HG02798 (cell line): ENCODE measurements around the gene CDHR2.
"Not testable (repeated sequence)": the region's sequence is repeated elsewhere in the genome, so short reads cannot be mapped to it uniquely, and the experiment has no call there.

Experiments used
- ATAC-seq: cut with Tn5 transposase; IDR thresholded peaks from one replicate; pipeline ENCODE4 v1.9.1; 2021; ENCODE audit warnings: mild to moderate bottlenecking; ENCODE audit not compliant: unreplicated experiment, poor library complexity

Gene CDHR2

DNA sequence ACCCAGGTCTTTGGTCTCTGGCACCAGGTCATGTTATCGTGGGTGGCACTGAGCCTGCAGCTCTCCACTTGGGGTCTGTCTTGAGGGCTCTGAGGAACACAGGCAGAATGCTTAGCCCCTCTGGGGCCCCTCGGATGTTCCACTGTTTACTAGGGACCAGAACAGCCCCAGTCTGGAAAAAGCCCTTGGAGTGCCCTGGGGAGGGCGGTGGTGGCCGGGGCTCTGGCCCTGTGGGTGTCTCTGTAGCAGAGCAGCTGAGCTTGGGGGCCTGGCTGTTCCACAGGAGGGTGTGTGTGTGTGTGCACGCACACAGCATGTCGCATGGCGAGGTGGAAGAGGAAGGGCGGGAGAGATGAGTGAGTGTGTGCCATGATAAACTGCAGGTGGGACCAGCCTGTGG lies 45.4 kb downstream of the CDHR2 start:
- no peak for ATAC-seq

DNA sequence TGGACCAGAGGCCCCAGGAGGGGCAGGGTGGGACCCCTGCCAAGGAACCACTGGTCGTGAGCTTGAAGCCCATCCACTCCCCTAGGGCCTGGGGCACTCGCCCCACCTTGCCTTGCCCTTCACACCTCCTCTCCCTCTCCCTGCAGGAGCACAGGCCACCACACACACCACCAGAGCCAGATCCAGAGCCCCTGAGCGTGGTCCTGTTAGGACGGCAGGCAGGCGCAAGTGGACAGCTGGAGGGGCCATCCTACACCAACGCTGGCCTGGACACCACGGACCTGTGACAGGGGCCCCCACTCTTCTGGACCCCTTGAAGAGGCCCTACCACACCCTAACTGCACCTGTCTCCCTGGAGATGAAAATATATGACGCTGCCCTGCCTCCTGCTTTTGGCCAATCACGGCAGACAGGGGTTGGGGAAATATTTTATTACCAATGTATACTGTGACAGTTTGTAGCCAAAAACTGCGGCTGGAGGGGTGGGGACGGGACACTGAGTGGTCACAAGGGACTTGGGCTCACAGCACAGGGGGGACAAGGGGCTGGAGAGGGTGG lies 46.3 kb downstream of the CDHR2 start:
- ATAC-seq = no peak

DNA sequence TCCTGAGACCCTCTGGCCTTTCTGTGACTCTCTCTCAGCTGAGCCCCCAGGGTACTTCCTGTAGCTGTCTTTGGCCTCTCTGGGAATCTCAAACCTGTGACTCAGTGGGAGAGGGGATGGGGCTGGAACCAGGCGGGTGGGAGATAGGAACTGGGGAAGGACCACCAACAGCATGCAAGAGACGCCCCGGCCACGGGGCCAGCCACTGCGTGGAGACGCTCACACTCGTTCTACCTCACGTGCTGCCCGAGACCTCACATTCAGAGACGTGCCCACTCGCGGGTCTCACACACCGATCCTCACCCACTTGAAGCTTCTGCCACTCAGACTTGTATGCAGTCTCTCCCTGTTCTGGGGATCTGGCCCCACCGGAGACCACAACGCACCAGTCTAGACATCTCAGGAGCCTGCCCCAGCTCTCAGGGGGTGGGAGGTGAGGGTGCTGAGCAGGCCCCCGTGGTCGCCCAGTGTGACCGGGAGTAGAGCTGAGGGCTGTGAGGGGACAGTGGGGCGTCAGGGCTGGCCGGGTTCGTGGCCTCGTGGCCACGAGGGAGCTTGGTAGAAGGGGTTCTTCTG lies 47.0 kb downstream of the CDHR2 start:
- ATAC-seq = no peak

DNA sequence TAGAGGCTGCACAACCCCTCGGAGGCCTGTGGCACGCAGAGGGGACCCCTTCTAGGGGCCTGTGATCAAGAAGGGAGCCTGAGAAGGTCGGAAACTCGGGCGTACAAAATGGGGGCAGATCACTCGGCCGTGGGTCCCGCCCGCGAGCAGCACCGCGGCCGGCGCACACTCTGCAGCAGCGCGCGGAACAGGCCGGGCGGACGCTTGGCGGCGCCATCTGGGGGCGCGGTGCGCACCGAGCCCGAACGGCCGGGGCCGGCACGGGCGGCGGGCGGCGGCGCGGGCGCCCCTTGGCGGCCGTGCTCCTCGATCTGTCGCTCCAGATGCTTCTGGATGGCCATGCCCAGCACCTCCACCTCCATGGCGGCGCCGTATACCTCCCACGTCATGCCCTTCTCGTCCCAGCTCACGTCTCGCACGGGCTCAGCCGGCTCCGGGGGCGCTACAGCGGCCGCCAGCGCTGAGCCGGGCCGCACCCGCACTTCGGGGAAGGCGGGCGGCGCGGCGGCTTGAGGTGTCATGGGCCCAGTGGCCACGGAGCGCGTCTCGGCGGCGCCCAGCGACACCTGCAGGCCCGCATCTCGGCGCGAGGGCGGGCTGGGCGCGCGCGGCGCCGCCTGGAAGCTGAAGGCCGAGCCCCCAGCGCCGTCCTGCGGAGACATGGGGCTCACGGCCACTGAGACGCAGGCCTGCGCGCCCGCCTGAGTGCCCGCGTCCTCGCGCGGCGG lies 47.7 kb downstream of the CDHR2 start:
- peak; percentile 58 for ATAC-seq

DNA sequence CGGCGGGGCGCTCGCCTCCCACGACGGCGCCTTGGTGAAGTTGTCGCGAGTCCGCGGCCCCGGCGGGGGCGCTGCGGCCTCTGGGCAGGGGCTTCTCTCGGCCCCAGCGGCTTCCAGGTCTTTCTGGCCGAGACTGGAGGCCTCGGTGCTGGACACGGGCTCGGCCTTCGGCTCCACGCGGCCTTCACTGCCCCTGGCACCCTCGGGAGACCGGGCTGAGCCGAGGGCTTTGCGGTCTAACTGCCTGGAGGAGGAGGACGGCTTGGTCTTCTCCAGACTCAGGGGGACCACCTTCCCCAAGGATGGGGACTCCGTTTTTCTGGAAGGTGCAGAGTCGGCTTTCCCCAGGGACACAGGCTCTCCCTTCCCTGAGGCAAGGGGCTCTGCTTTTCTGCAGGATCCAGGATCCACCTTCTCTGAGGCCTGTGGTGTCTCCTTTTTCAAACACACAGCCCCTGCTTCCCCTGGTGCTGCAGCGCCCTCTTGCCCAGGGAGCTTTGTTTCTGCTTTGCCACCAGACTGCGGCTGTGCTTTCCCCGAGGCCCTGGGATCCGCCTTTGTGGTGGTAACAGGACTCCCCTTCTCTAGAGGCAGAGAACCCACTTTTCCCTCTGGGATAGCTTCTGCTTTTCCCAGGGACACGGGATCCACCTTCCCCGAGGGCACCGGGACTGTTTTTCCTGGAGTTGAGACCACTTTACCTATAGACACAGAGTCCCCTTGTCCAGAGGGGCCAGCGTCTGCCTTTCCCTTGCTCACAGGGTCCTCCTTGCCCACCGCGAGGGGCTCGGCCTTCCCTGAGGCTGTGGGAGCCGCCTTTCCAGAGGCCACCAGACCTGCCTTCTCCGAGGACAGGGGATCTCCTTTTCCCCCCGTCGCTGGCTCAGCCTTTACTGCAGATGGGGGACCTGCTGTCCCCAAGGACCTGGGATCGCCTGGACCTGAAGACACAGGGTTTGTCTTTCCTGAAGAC lies 48.6 kb downstream of the CDHR2 start:
- ATAC-seq = no peak

DNA sequence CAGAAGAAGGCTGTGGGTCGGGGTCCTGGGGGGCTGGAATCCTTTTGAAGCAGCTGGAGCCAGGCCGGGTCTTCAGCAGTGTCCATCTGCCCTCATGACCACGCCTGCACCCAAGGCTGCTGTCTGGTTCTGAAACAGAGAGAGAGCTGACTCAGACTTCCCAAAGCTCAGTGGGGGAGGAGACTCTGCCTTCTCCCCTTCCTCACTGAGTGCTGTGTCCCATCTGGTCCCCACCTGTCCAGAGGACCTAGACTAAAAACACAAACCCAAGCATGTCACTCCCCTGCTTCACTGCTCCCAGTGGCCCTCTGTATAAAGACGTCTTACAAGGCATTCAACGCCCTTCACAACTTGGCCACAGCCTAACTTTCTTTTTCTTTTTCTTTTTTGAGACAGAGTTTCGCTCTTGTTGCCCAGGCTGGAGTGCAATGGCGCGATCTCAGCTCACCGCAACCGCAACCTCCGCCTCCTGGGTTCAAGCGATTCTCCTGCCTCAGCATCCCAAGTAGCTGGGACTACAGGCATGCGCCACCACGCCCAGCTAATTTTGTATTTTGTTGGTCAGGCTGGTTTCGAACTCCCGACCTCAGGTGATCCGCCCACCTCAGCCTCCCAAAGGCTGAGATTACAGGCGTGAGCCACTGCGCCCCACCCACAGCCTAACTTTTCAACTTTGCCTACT lies 50.7 kb downstream of the CDHR2 start:
- ATAC-seq = not testable (repeated sequence)

DNA sequence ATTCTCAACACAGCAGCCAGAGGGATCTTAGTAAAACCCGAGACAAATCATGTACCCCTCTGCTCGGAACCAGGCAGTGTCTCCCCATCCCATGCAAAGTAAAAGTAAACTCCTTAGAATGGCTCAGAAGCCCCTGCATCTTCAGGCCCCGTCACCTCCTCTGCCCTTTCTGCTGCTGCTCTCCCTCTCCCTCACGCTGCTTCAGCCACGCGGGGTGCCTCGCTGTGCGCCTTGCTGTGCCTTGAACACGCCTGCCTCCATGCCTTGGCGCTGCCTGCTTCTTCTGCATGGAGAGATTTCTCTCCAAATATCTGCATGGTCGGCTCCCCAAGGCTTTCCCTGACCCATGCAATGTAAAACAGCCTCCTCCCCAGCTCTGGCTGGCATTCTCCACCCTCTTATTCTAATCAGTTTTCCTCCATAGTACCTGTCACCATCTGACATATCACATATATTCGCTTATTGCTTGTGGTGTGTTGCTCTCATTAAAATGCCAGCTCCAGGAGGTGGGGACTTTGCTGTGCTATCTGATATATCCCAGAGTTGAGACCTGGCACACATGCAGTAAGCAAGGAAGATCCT lies 52.9 kb downstream of the CDHR2 start:
- ATAC-seq = no peak

DNA sequence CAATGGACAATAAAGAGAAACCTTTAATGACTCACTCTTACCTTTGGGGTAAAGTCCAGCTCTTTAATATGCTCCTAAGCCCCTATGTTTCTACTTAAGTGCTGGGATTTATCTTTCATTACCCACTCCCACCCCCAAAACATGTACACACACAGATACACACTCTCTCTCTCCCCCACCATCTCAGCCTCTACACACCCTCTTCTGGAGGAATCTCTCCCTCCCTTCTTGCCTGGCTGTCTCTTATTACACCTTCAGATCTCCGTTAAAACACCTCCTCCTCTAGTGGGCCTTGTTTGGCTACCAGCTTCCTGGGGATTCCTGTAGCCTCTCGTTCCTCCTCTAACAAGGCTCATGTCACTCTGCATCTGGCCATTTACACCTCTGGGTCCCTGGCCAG lies 53.9 kb downstream of the CDHR2 start:
- ATAC-seq = no peak

DNA sequence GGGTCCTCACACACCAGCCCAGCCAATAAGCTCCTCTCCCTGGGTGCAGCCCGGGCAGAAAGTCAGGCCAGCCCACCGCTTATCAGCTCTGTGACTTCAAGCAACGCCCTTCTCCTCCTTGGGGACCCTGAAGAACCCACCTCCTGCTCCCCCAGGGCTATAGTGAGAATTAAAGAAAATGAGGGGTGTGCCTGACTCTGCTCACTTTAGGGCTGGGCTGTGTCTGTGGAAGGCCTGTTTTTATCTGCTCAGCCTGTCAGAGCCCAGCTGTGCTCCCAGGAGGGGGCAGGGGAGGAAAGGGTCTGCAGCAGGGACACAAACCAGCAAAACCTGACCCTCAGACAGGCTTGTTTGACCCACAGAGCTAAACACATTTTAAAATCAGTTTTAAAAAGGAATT lies 56.9 kb downstream of the CDHR2 start:
- ATAC-seq = no peak

DNA sequence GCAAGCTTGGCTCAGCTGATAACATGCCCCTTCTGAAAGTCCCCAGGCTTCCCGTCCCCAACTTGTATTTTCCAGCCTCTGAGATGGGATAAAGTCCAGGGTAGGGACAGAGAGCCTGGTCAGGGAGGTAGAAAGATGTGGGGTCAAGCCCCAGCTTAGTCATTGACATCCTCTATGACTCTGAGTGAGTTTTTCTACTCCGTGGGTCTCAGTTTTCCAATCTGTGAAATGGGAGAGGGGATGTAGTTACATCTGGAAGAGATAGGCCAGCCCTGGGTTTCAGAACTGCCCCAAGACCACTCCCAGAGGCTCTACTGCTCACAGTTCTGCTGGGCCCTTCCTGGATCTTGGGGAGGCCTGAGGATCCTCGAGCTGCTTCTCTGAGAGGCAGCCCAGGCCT lies 57.7 kb downstream of the CDHR2 start:
- no peak for ATAC-seq

DNA sequence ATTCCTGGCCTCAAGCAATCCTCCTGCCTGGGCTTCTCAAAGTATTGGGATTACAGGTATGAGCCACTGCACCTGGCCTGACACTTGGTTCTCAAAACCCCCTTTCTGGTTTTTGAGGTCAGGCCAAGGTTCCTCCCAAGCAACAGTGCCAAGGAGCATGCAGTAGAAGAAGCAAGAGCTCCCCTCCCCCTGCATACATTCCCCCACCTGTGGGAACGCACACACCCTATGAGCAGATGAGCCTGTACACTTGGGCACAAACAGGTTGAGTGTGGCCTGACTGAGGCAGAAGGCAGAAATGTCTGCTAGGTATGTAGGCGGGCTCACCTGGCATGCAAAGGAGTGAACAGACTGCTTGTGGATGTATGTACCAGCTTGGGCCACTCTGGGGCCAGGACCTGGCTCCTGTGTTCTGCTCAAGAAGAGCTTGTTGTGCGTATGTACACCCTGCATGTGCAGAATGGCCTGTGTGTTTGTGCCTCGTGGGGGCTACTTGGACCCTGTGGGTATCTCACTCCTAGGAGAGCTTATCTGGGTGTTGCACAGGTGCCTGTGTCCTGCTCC lies 59.1 kb downstream of the CDHR2 start:
- no peak for ATAC-seq

DNA sequence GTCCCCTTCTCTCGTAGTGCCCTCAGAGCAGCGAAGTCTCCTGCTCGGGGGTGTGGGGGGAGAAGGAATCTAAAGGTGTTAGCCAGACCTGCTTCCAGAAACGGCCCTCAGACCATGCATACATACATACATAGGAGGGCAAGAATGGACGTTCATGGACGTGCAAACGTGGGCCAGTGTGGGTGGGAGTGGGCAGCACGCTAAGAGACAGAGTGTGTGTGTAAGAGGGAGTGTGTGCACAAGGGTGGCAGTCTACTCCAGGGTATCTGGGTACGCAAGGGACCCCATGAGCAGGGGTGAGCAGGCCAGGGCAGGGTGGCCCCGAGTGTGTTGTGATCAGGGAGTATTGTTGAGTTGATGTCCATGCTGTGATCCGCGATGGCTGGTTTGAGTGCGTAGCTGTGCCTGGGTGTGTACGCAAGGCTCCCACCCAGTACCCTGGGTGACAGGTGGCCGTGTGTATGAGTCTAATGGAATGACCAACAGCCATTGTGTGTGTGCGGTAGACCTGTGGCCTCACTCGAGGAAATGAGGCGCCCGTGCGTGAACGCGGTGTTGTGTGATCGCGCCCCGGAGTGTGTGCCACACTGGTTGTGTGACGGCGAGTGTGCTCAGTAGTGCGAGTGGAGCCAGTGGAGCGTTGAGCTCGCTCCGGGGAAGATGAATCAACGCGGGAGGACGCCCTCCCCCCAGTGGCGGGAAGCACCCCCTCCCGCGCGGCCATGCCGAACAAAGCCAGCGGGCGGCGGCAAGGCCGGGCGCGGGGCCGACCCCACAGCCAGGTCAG lies 60.0 kb downstream of the CDHR2 start:
- ATAC-seq = no peak

DNA sequence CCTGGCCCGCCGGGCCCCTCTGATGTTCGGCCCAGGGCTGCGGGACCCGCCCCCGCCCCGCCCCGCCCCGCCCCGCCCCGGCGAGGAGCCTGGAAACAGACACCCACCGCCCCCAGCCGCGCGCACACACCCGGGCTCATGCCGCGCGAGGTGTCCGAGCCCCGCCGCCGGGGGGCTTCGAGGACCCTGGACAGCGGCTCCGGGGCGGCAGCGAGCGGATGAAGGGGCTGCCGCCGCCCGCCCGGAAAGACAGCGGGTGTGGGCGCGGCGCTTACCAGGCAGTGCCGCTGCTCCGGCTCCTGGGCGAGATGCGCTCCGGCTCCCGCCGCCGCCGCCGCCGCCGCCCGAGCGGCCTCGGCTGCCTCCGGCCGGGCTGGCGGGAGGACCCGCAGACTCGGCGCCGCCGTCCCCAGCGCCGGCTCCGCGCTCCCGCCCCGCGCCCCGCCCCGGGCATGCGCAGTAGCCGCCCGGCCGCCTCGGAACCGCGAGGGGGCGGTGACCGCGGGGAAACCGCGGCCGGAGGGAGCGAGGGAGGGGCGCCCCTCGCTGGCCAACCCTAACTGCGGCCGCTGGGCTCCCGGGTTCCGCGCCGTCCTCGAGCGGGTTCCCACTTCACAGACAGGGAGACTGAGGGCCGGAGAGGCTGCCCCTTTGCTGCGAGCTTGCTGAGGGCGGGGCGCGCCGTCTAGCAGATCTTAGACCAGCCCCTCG lies 60.7 kb downstream of the CDHR2 start, which contains the start of gene GPRIN1:
TSS of gene GPRIN1 (minus strand) at position 433 of the 711 bp plus-strand sequence. CDS start 10,322 bp downstream, outside the sequence.
- ATAC-seq = peak; percentile 85

DNA sequence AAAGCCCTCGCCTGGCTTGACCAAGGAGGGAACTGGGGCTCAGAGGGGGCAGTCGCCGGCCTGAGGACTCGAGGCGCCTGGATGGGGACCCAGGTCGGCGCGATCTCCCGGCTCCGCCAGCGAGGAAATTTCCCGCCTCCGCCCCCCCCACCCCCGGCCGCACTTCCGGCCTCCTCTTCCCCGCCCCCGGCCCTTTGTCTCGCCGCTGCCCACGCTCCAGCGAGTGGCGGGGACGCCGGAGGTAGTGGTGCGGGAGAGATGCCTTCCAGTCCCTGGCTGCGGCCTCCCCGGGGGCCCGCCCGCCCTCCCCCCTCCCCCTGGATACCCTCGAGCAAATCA lies 61.3 kb downstream of the CDHR2 start:
- ATAC-seq = no peak

DNA sequence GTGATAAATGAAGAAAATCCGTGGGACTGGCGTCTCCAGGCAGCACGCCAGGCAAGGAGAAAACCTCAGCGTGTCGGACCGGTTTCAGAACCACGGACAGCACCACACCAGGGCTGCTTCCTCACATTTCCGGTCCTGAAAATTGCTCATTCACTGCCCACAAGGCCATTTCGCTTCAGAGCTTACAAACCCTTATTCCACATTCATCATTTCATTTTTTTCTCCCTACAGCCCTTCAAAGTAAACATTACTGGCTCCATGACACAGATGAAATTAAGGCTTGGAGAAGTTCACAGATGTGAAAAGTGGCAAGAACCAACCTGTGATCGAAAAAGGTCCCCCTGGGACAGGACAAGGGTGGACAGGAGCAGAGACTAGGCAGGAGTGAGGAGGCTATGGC lies 62.3 kb downstream of the CDHR2 start:
- ATAC-seq = no peak

DNA sequence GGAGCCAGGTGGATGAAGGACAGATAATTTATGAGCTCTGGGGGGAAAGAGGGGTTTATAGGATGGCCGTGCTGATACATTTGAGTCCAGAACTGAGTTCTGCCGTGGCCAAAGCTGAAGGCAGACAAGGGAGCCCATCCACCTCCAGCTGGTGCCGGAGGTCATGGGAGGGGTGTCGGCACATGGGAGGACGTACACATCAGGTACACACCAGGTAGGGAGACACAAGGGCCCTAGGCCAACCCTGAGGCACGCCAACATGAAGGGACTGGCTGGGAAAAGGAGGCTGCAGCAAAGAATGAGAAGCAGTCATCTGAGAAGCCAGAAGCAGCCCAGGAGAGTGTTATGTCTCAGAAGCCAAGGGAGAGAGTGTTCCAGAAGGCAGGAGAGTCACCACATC lies 62.9 kb downstream of the CDHR2 start:
- ATAC-seq = no peak

DNA sequence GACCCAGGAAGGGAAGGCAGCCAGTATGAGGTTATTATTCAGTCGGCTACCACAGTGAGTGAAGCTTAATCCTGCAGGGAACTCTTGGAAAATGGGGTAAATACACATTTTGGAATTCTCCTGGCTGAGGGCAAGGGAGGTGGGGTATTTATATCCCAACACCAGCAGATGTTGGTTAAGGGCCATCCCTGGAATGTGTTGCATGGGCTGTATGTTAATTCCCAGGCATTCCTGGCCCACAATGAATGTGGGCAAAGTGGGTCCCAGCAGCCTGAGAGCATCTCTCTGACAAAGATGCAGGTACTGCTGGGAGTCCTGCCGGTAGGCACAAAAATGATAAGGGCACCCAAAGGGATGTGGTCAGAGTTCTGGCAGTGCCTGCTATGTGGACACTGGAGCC lies 63.7 kb downstream of the CDHR2 start:
- no peak for ATAC-seq

DNA sequence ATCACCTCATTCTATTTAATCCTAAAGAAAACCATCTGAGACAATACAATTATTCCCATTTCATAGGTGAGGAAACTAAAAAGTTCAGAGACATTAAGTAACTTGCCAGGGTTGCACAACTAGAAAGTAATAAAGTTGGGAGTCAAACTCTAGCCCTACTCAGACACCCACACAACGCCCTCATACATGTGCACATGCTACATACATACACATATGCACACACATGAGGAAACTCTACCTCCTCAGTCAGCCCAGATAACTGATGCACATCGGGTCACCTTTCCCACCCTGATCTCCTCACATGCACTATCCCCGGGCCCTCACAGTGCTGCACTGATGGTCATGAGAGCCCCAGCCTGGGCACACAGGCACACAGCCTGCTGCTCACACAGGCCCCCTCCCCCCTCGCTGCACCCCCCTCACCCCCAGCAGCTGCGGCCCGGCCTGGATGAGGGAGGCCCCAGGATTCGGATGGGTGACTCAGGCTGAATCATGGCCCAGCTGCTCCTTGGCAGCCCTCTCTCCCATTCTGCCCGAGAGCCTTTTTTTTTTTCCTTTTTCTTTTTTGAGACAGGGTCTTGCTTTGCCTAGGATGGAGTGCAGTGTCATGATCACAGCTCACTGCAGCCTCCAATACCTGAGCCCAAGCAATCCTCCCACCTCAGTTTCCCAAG lies 65.8 kb downstream of the CDHR2 start:
- ATAC-seq = no peak
